HG03439 (cell line): ENCODE results near the gene RIF1.

Experiments used
- ATAC-seq: cut with Tn5 transposase; IDR thresholded peaks from one replicate; pipeline ENCODE4 v1.9.1; 2021; ENCODE audit warnings: mild to moderate bottlenecking, moderate library complexity; ENCODE audit not compliant: unreplicated experiment

RIF1 gene

GRCh38 chr2:151409601-151410484 is at the start of gene RIF1:
TSS of gene RIF1 (plus strand) at chr2:151409902. CDS start at chr2:151410424, 522 bp downstream.
- peak; percentile 98 for ATAC-seq

- ATAC-seq: no peak
Observed at GRCh38 chr2:151361674-151362370, 47.9 kb upstream of the RIF1 start.

- ATAC-seq: peak; percentile 64
Observed at GRCh38 chr2:151363709-151364108, 46.0 kb upstream of the RIF1 start.

GRCh38 chr2:151367571-151367970 is 42.1 kb upstream of the RIF1 start:
- ATAC-seq: no peak

- peak; percentile 91 for ATAC-seq
Observed at GRCh38 chr2:151374436-151374835, 35.3 kb upstream of the RIF1 start.

GRCh38 chr2:151379169-151379568 is 30.5 kb upstream of the RIF1 start:
- ATAC-seq: no peak

GRCh38 chr2:151380580-151381235 is 29.0 kb upstream of the RIF1 start:
- ATAC-seq: no peak

GRCh38 chr2:151381266-151381665 is 28.4 kb upstream of the RIF1 start:
- no peak for ATAC-seq

GRCh38 chr2:151388011-151388410 is 21.7 kb upstream of the RIF1 start:
- no peak for ATAC-seq

- ATAC-seq: no peak
Observed at GRCh38 chr2:151391436-151391835, 18.3 kb upstream of the RIF1 start.

GRCh38 chr2:151394509-151394908 is 15.2 kb upstream of the RIF1 start:
- no peak for ATAC-seq

- ATAC-seq: no peak
Observed at GRCh38 chr2:151395509-151396374, 14.0 kb upstream of the RIF1 start.

- ATAC-seq: no peak
Observed at GRCh38 chr2:151399981-151400380, 9.7 kb upstream of the RIF1 start.

GRCh38 chr2:151401149-151401548 is 8.6 kb upstream of the RIF1 start:
- no peak for ATAC-seq

- ATAC-seq: no peak
Observed at GRCh38 chr2:151403914-151404313, 5.8 kb upstream of the RIF1 start.

- no peak for ATAC-seq
Observed at GRCh38 chr2:151405376-151405775, 4.3 kb upstream of the RIF1 start.

- ATAC-seq: no peak
Observed at GRCh38 chr2:151407281-151407680, 2.4 kb upstream of the RIF1 start.

- ATAC-seq: no peak
Observed at GRCh38 chr2:151408788-151409600, 708 bp upstream of the RIF1 start.

GRCh38 chr2:151410485-151410834 is 758 bp downstream of the RIF1 start:
- peak; percentile 28 for ATAC-seq

GRCh38 chr2:151417650-151418049 is 7.9 kb downstream of the RIF1 start:
- no peak for ATAC-seq
